Tibial nerve (tissue), 4 donors: ENCODE data around the gene SKOR1.

Source experiments
- CTCF ChIP-seq, 5 experiments: fragments of 200-600 bp in 3 of 5; fragments of 450-650 bp in 2 of 5; sonication (generic) in 3 of 5; IDR thresholded peaks; one replicate each; pipeline ENCODE4 v1.5.1; 2016 to 2019; ENCODE audit warnings: antibody characterized with exemption in 5 of 5, mild to moderate bottlenecking in 3 of 5, moderate library complexity in 2 of 5
- EP300 ChIP-seq, 2 donors: sonication (generic); formaldehyde crosslinking; IDR thresholded peaks; one replicate each; pipeline ENCODE4 v1.6.1; 2017; ENCODE audit warnings: antibody characterized with exemption in 2 of 2, mild to moderate bottlenecking in 1 of 2
- POLR2A ChIP-seq, 2 donors: fragments of 450-650 bp; IDR thresholded peaks; one replicate each; pipeline ENCODE4 v1.6.1; 2017; ENCODE audit warnings: antibody characterized with exemption in 2 of 2, mild to moderate bottlenecking in 2 of 2, moderate library complexity in 2 of 2

GRCh38 chr15:67855842-67856241, 30.5 kb downstream of the SKOR1 start:
- TF ChIP-seq POLR2A (IDR thresholded peaks at IDR 0.05), result no peak
- TF ChIP-seq CTCF (IDR thresholded peaks at IDR 0.05), result no peak
- no peak for TF ChIP-seq EP300 (IDR thresholded peaks at IDR 0.05)
